Osteocyte (in vitro differentiated cells): ENCODE data around the gene PADI4. TPM values are rescaled to one million over a fixed set of nuclear protein-coding genes. Genes with fewer than 3 reads are reported as not detected.

Source experiments
- DNase-seq: peaks from one replicate; pipeline ENCODE4 v3.0.0; 2021; ENCODE audit warnings: mixed read lengths; ENCODE audit not compliant: unreplicated experiment; ENCODE audit errors: extremely low spot score
- H3K27ac Mint-ChIP-seq: one replicate; pipeline ENCODE4 v1.8.0; 2021; ENCODE audit warnings: mild to moderate bottlenecking, mixed read lengths; ENCODE audit not compliant: unreplicated experiment
- H3K27me3 Mint-ChIP-seq: one replicate; pipeline ENCODE4 v1.8.0; 2021; ENCODE audit warnings: mixed read lengths; ENCODE audit not compliant: unreplicated experiment
- H3K36me3 Mint-ChIP-seq: one replicate; pipeline ENCODE4 v1.8.0; 2021; ENCODE audit warnings: mixed read lengths; ENCODE audit not compliant: unreplicated experiment
- H3K4me1 Mint-ChIP-seq: one replicate; pipeline ENCODE4 v1.8.0; 2021; ENCODE audit warnings: mixed read lengths; ENCODE audit not compliant: unreplicated experiment
- H3K4me3 Mint-ChIP-seq: one replicate; pipeline ENCODE4 v1.8.0; 2021; ENCODE audit warnings: mild to moderate bottlenecking, moderate library complexity, mixed read lengths; ENCODE audit not compliant: unreplicated experiment
- H3K9me3 Mint-ChIP-seq: one replicate; pipeline ENCODE4 v1.8.0; 2021; ENCODE audit warnings: mixed read lengths; ENCODE audit not compliant: unreplicated experiment
- total RNA-seq: library from RNA; stranded (reverse); gene quantifications from 2 replicates; pipeline ENCODE4 v1.2.1, GENCODE V29; 2021
- TF ChIP-seq, protein P1 (sequence below): fragments of 200-600 bp; sonication (generic); IDR thresholded peaks from 2 replicates; pipeline ENCODE4 v1.5.0; 2021; ENCODE audit warnings: antibody characterized with exemption, mild to moderate bottlenecking, moderate library complexity

Gene PADI4
- total RNA-seq, 1 donor from 2014 or later = not detected

DNA sequence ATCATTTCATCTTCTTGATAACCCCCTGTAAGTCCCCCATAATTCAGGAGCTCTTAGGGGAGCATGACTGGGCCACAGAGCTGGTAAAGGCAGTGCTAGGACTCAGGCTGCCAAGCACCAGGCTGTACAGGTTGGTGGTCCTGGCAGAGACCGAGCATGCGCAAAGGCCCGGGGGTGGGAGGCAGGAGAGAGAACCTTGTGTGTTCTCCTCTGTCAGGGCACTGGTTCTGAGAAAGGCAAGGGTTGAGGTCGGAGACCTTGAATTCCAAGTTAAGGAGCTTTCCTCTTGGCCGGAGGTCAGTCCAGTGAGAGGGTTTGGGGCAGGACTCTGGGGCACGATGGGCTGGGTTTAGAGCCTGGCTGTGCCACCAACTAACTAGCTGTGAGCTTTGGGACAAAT, 35.9 kb upstream of the PADI4 start:
- H3K36me3 Mint-ChIP-seq = no peaks in the 10 kb centered on the region
- no peak overlapping the region for H3K27ac Mint-ChIP-seq
- H3K9me3 Mint-ChIP-seq = no peaks in the 10 kb centered on the region
- TF ChIP-seq, protein P1, sequence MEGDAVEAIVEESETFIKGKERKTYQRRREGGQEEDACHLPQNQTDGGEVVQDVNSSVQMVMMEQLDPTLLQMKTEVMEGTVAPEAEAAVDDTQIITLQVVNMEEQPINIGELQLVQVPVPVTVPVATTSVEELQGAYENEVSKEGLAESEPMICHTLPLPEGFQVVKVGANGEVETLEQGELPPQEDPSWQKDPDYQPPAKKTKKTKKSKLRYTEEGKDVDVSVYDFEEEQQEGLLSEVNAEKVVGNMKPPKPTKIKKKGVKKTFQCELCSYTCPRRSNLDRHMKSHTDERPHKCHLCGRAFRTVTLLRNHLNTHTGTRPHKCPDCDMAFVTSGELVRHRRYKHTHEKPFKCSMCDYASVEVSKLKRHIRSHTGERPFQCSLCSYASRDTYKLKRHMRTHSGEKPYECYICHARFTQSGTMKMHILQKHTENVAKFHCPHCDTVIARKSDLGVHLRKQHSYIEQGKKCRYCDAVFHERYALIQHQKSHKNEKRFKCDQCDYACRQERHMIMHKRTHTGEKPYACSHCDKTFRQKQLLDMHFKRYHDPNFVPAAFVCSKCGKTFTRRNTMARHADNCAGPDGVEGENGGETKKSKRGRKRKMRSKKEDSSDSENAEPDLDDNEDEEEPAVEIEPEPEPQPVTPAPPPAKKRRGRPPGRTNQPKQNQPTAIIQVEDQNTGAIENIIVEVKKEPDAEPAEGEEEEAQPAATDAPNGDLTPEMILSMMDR = no peak
- H3K27me3 Mint-ChIP-seq = no peaks in the 10 kb centered on the region
- no peak overlapping the region for H3K4me3 Mint-ChIP-seq
- H3K4me1 Mint-ChIP-seq = peaks cover 4% of the 10 kb centered on the region
- DNase-seq = no peak

DNA sequence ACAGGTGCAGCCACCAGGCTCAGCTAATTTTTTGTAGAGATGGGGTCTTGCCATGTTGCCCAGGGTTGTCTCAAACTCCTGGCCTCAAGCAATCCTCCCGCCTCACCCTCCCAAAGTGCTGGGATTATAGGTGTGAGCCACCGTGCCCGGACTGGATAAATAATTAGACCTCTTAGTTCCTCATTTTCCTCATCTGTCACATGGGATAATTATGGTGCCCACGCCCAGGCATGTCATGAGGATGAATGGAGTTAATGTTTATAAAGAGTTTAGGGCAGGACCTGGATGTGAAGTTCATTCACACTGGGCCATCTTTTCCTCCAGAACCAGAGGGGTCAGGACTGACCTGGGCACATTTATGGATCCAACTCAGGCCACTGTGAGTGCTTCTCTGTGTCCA, 35.4 kb upstream of the PADI4 start:
- Mint-ChIP-seq H3K27me3 (no peaks in the 10 kb centered on the region), H3K4me1 (peaks cover 4% of the 10 kb centered on the region), H3K9me3 (no peaks in the 10 kb centered on the region), H3K4me3 (no peak overlapping the region), H3K27ac (no peak overlapping the region), H3K36me3 (no peaks in the 10 kb centered on the region)
- DNase-seq = no peak
- TF ChIP-seq, protein P1 = no peak

DNA sequence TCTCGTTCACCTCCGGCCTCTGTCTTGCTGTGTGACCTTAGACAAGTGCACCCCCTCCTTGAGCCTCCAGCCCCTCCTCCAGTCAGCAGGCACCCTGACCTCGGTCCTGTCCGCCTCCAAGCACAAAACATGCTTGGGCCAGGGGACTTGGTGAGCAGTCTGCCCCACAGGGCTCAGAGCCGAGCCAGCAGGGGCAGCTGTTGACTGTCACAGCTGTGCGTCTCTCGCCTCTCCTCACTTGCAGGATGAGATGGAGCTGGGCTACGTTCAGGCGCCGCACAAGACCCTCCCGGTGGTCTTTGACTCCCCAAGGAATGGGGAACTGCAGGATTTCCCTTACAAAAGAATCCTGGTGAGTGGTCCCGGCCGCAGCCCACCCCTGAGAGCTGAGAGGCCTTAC, 34.9 kb upstream of the PADI4 start:
- no peak for DNase-seq
- Mint-ChIP-seq H3K9me3 (no peaks in the 10 kb centered on the region), H3K27ac (no peak overlapping the region), H3K27me3 (no peaks in the 10 kb centered on the region), H3K36me3 (no peaks in the 10 kb centered on the region), H3K4me3 (no peak overlapping the region), H3K4me1 (peaks cover 6% of the 10 kb centered on the region)
- TF ChIP-seq, protein P1 = no peak

DNA sequence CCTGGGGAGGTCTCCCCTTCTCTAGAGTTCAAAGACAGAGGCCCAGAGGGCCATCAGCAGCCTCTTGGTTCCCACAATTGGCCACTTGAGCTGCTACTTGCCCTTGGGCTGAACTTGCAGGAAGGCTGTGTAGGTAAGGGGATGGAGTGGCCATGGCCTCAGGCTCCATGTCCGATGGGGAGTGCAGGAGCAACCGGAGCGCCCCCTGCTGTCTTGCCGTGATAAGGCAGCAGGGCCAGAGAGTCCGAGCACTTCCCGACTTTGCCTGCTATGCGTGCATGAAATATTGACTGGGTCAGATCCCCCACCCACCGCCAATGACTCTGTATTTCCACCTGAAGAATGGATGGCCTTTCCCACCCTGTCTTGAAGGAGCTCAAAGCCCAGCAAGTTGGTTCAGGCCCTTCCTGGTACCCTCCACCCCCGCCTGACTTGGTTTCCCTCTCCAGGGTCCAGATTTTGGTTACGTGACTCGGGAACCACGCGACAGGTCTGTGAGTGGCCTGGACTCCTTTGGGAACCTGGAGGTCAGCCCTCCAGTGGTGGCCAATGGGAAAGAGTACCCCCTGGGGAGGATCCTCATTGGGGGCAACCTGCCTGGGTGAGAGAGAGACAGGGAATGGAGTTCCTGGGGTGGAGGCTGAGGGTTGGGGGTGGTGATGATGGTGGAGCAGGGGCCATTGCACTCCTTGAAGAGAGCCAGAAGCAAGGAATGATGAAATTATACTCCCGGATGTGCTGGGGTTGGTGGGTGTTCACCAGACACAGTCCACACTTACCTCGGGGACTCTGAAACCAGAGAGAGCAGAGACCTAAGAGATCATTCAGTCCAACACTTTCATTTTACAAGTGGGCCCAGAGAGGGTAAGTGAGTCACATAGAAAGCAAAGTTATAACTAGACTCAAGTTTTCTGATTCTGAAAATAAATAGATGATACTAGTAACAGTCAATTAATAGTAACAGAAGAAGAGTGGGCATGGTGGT, 33.5 kb upstream of the PADI4 start:
- peaks cover 18% of the 10 kb centered on the region for H3K4me1 Mint-ChIP-seq
- TF ChIP-seq, protein P1 = peak; percentile 67
- no peak overlapping the region for H3K27ac Mint-ChIP-seq
- H3K9me3 Mint-ChIP-seq = no peaks in the 10 kb centered on the region
- H3K4me3 Mint-ChIP-seq = no peak overlapping the region
- DNase-seq = no peak
- H3K36me3 Mint-ChIP-seq = no peaks in the 10 kb centered on the region
- no peaks in the 10 kb centered on the region for H3K27me3 Mint-ChIP-seq

DNA sequence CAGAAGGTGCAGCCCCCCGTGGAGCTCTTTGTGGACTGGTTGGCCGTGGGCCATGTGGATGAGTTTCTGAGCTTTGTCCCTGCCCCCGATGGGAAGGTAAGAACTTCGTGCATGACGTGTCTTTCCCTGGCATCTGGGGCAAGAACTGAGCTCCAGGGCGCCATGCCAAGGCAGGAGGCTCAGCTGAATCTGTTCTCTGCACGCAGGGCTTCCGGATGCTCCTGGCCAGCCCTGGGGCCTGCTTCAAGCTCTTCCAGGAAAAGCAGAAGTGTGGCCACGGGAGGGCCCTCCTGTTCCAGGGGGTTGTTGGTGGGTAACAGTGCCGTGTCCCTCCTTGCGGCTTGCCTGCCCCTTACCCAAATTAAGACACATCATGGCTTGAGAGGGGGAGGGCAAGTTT, 31.4 kb upstream of the PADI4 start:
- peaks cover 21% of the 10 kb centered on the region for H3K4me1 Mint-ChIP-seq
- H3K27me3 Mint-ChIP-seq = no peaks in the 10 kb centered on the region
- no peak overlapping the region for H3K4me3 Mint-ChIP-seq
- H3K36me3 Mint-ChIP-seq = no peaks in the 10 kb centered on the region
- DNase-seq = no peak
- TF ChIP-seq, protein P1 = no peak
- no peaks in the 10 kb centered on the region for H3K9me3 Mint-ChIP-seq
- no peak overlapping the region for H3K27ac Mint-ChIP-seq
